Activated T-helper 1 cell treated with Interleukin-2 at 50 U/mL for 16 hours (primary cell): ENCODE results near the gene DUSP5.

Experiments used
- DNase-seq: peaks from one replicate; pipeline ENCODE4 v3.0.0-alpha.2; 2020; ENCODE audit warnings: low read depth

Gene DUSP5

GRCh38 chr10:110501142-110501937 is 3.6 kb downstream of the DUSP5 start:
- peak; percentile 38 for DNase-seq

DNA sequence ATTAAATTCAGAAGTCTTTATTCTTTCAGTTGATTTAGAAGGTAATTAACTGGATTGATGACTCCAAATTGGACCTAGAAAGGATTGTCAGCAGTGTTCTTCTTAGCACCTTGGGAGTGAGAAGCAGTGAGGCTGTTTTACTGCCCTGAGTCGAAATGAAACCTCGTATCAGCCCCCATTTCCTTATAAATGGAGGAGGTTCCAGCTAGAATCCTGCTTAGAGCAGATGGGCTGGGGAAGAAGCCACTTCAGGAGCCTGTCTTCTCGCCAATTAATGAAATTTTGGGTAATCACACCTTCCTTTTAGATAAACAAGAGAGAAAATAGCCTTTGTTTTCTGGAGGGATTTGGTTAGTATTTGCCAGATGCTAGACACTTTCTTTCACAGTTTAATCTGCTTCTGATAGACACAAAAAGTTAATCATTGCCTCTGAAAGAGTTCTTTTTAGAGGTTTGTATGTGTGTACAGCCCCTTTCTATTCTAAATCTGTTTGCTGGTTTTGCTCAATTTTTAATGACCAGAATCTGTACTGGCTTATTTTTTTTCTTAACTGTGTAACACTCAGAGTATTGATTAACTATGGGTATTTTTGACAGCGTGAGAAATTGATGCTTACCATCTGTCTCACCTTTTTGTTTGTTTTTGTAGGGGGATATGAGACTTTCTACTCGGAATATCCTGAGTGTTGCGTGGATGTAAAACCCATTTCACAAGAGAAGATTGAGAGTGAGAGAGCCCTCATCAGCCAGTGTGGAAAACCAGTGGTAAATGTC is 4.6 kb downstream of the DUSP5 start:
- DNase-seq = no peak

DNA sequence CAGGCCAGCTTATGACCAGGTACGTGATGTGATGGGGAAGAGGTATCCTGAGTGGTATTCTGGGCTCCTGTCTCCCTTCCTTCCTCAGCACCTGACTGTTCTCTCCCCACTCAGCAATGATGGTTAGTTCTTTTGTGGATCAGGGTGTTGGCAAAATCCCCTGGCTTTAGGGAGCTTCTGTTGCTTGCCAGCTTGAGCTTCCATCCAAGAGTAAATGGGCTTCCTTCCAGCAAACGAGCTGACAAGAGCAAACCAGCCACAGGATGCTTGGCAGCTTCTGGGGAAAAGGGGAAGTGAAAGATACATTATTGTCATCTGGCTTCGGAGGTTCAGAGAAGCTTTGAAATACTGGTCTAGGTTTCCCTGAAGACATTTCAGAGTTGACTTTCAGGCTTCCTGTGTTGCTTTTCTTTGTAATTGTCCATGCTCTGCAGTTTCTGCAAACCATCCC is 5.2 kb downstream of the DUSP5 start:
- DNase-seq = no peak

GRCh38 chr10:110503528-110504110 is 5.9 kb downstream of the DUSP5 start:
- DNase-seq = no peak

- DNase-seq = no peak
Measured at GRCh38 chr10:110504111-110504735, 6.5 kb downstream of the DUSP5 start.

- no peak for DNase-seq
Measured at GRCh38 chr10:110505130-110505770, 7.5 kb downstream of the DUSP5 start.

- DNase-seq = no peak
Measured at GRCh38 chr10:110506448-110506847, 8.7 kb downstream of the DUSP5 start.

- DNase-seq = no peak
Measured at GRCh38 chr10:110507346-110507745, 9.6 kb downstream of the DUSP5 start.

- no peak for DNase-seq
Measured at GRCh38 chr10:110508159-110508788, 10.6 kb downstream of the DUSP5 start.

- DNase-seq = no peak
Measured at GRCh38 chr10:110508806-110509544, 11.3 kb downstream of the DUSP5 start.

GRCh38 chr10:110509560-110509959 is 11.9 kb downstream of the DUSP5 start:
- DNase-seq = no peak

DNA sequence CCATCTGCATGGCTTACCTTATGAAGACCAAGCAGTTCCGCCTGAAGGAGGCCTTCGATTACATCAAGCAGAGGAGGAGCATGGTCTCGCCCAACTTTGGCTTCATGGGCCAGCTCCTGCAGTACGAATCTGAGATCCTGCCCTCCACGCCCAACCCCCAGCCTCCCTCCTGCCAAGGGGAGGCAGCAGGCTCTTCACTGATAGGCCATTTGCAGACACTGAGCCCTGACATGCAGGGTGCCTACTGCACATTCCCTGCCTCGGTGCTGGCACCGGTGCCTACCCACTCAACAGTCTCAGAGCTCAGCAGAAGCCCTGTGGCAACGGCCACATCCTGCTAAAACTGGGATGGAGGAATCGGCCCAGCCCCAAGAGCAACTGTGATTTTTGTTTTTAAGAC is 12.4 kb downstream of the DUSP5 start:
- DNase-seq = no peak

DNA sequence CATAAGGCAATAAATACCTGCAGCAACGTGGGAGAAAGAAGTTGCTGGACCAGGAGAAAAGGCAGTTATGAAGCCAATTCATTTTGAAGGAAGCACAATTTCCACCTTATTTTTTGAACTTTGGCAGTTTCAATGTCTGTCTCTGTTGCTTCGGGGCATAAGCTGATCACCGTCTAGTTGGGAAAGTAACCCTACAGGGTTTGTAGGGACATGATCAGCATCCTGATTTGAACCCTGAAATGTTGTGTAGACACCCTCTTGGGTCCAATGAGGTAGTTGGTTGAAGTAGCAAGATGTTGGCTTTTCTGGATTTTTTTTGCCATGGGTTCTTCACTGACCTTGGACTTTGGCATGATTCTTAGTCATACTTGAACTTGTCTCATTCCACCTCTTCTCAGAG is 13.0 kb downstream of the DUSP5 start:
- DNase-seq = no peak

- DNase-seq = no peak
Measured at GRCh38 chr10:110511734-110512449, 14.2 kb downstream of the DUSP5 start.

DNA sequence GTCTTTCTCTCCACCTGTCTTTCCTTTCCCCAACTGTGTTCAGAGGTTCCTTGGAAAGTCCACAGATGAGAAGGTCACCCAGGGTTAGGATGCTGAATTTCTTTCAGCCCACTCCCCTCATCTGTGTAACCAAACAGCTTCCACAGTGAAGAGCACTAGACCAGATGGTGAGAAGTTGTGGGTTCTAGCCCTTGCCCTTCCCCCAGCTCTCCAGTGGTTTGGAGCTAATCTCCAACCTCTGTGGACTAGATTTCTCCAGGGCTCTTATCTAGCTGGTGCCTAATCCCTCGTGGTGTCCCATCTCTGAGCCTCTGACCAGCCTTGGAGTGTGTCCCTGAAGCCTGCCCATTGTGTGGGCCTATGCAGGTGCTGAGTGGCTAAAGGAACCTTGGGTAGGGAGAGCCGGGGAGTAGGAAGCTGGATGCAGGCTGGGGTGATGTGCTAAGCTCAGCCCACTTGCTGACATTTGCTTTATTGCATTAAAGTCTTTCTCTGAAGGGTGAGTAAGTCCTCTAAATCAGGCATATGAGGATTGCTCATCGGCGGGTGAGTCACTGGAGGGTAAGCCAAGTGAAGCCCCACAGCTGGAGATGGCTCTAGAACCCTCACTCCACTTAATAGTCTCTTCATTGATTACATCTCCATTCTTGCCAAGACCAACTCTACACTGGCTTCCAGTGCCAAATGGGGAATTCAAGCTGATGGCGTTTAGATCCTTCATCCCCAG is 14.9 kb downstream of the DUSP5 start:
- DNase-seq = no peak

DNA sequence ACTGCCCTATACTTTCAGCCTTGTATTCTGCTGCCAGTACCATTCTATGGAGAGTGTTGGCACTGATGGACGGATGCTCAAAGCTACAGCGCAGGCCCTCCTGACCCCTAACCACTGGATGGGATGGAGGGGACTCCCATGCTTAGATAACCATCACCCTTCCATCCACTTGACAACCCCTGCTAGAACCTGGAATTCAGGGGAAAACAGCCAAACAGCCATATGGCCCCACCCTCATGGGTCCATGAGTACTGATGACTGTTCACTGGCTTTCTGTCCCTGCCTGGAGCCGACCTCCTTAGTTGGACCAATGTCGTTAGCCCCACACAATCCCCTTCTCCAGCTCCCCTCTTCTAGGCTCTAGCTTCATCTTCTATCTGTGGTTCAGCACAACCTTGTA is 16.2 kb downstream of the DUSP5 start:
- DNase-seq = no peak

- DNase-seq = no peak
Measured at GRCh38 chr10:110514848-110515247, 17.1 kb downstream of the DUSP5 start.

DNA sequence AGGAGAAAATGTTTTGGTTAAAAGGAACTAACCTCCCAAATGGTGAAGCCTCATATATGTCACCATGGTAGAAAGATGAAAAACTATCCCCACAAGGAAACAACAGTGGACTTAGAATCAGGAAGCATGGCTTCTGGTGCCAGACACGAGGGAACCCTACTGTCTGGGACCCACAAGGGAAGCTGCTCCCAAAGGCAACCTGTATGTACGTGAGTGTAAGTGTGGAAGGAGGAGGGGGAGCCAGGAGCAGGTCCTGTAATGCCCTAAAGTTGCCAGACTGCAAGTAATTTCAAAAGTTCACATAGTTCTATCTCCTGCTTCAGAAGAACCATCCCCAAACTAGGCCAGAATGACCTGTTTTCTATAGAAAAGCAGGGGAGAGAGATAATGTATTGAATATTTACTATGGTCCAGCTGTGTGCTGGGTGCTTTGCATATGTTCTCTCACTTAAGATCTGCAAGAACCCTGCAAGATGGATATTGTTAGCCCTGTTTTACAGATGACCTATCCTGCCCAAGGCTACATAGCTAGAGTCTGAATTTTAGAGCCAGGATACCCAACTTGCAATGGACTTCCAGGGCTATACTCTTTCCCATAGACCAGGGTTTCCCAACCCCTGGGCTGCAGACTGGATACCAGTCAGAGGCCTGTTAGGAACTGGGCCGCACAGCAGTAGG is 19.2 kb downstream of the DUSP5 start:
- no peak for DNase-seq
